Astrocyte of the spinal cord (primary cell): Measurements from ENCODE around the gene MXRA8.

Experiments
- DNase-seq: peaks from one replicate; pipeline ENCODE4 v3.0.0; 2011; ENCODE audit warnings: low read depth, low spot score
- H3K4me3 ChIP-seq: 2 replicates; pipeline ENCODE4 v1.5.1; 2011; ENCODE audit warnings: low read depth, mild to moderate bottlenecking, low read length, moderate library complexity
- CTCF ChIP-seq: IDR thresholded peaks from 2 replicates; pipeline ENCODE4 v1.5.1; 2012; ENCODE audit warnings: low read depth, mild to moderate bottlenecking, low read length, inconsistent platforms
- in situ Hi-C: cut with HindIII; loops from 2 replicates; pipeline ENCODE4 v1.10.0; 2017; ENCODE audit warnings: low sequenced_read_pairs

Gene MXRA8

GRCh38 chr1:1330366-1331067 is 27.8 kb downstream of the MXRA8 start:
- H3K4me3 ChIP-seq = no peak overlapping the region
- in situ Hi-C loops = no loop called here
- DNase-seq = no peak
- TF ChIP-seq CTCF = no peak

- no peak overlapping the region for H3K4me3 ChIP-seq
- DNase-seq = no peak
- TF ChIP-seq CTCF = no peak
- in situ Hi-C loops = no loop called here
Observed at GRCh38 chr1:1329304-1330210, 28.8 kb downstream of the MXRA8 start.

GRCh38 chr1:1328254-1328653 is 30.1 kb downstream of the MXRA8 start:
- in situ Hi-C loops = no loop called here
- no peak for TF ChIP-seq CTCF
- no peak overlapping the region for H3K4me3 ChIP-seq
- DNase-seq = no peak

GRCh38 chr1:1327291-1327690 is 31.1 kb downstream of the MXRA8 start:
- no peak for DNase-seq
- in situ Hi-C loops = no loop called here
- no peak for TF ChIP-seq CTCF
- no peak overlapping the region for H3K4me3 ChIP-seq

GRCh38 chr1:1326075-1326605 is 32.2 kb downstream of the MXRA8 start:
- TF ChIP-seq CTCF = no peak

GRCh38 chr1:1325288-1326074 is 32.9 kb downstream of the MXRA8 start:
- no peak for TF ChIP-seq CTCF
- DNase-seq = no peak
- in situ Hi-C loops = no loop called here
- H3K4me3 ChIP-seq = peak overlapping the region; percentile 76

More at GRCh38 chr1:1326075-1326605, 32.2 kb downstream of the MXRA8 start:
- no peak for DNase-seq
- no peak overlapping the region for H3K4me3 ChIP-seq
- in situ Hi-C loops = no loop called here
